HL-60 (cell line): ENCODE data around the gene HPS4.

Experiments
- DNase-seq, 2 experiments: peaks; one replicate each; pipeline ENCODE4 v3.0.0-alpha.2; 2010 to 2020; ENCODE audit warnings: low read depth in 1 of 2, low spot score in 1 of 2
- H3K27ac ChIP-seq: fragments of 250-450 bp; sonication (Bioruptor Pico); replicated peaks from 2 replicates; pipeline ENCODE4 v1.5.1; 2020; ENCODE audit warnings: mild to moderate bottlenecking, moderate library complexity
- H3K27me3 ChIP-seq: fragments of 250-450 bp; sonication (Bioruptor Pico); 2 replicates; pipeline ENCODE4 v1.5.1; 2021; ENCODE audit warnings: mild to moderate bottlenecking, moderate library complexity; ENCODE audit not compliant: insufficient read depth, poor library complexity, severe bottlenecking
- H3K4me3 ChIP-seq: replicated peaks from 2 replicates; pipeline ENCODE4 v1.5.1; 2011; ENCODE audit warnings: mild to moderate bottlenecking, control low read depth, low read length; ENCODE audit not compliant: insufficient read depth
- GABPA ChIP-seq: IDR thresholded peaks from 2 replicates; pipeline ENCODE4 v1.6.1; 2012; ENCODE audit warnings: low read depth
- POLR2AphosphoS5 ChIP-seq: IDR thresholded peaks from 2 replicates; pipeline ENCODE4 v1.6.1; 2012; ENCODE audit warnings: low read depth
- REST ChIP-seq: IDR thresholded peaks from 2 replicates; pipeline ENCODE4 v1.6.1; 2012; ENCODE audit warnings: low read depth; ENCODE audit not compliant: insufficient replicate concordance
- SPI1 ChIP-seq: IDR thresholded peaks from 2 replicates; pipeline ENCODE4 v1.6.1; 2012; ENCODE audit warnings: low read depth, mild to moderate bottlenecking, borderline replicate concordance
- TF ChIP-seq, protein P1 (sequence below): IDR thresholded peaks from one replicate; pipeline ENCODE4 v1.5.1; 2011; ENCODE audit warnings: low read length, control low read depth, inconsistent platforms; ENCODE audit not compliant: insufficient read depth

HPS4 gene

GRCh38 chr22:26482161-26482560, 1.4 kb downstream of the HPS4 start:
- TF ChIP-seq, protein P1, sequence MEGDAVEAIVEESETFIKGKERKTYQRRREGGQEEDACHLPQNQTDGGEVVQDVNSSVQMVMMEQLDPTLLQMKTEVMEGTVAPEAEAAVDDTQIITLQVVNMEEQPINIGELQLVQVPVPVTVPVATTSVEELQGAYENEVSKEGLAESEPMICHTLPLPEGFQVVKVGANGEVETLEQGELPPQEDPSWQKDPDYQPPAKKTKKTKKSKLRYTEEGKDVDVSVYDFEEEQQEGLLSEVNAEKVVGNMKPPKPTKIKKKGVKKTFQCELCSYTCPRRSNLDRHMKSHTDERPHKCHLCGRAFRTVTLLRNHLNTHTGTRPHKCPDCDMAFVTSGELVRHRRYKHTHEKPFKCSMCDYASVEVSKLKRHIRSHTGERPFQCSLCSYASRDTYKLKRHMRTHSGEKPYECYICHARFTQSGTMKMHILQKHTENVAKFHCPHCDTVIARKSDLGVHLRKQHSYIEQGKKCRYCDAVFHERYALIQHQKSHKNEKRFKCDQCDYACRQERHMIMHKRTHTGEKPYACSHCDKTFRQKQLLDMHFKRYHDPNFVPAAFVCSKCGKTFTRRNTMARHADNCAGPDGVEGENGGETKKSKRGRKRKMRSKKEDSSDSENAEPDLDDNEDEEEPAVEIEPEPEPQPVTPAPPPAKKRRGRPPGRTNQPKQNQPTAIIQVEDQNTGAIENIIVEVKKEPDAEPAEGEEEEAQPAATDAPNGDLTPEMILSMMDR, result no peak
- TF ChIP-seq SPI1, result peak; percentile 47; the same call in 1 of the 2 replicates
- peak in 1 of 2 experiments; percentile 16 for DNase-seq
- Histone ChIP-seq H3K27me3 (no peaks in the 10 kb centered on the region), H3K4me3 (no peak overlapping the region; the same call in 1 of the 2 replicates), H3K27ac (peak overlapping the region; percentile 91)

GRCh38 chr22:26481694-26482093, 1.9 kb downstream of the HPS4 start:
- H3K27ac ChIP-seq, result peak overlapping the region; percentile 91

GRCh38 chr22:26481112-26481693, 2.4 kb downstream of the HPS4 start:
- peak overlapping the region; percentile 91 for H3K27ac ChIP-seq
- peak; percentile 17; the same call in 1 of the 2 replicates for TF ChIP-seq SPI1
- TF ChIP-seq GABPA, result no peak
- no peaks in the 10 kb centered on the region for H3K27me3 ChIP-seq
- DNase-seq, result no peak
- peak overlapping the region; percentile 40; the same call in 1 of the 2 replicates for H3K4me3 ChIP-seq

More at GRCh38 chr22:26481694-26482093, 1.9 kb downstream of the HPS4 start:
- DNase-seq, result no peak
- peak; percentile 44; the same call in 1 of the 2 replicates for TF ChIP-seq SPI1
- TF ChIP-seq, protein P1, result no peak
- no peak overlapping the region; the same call in 1 of the 2 replicates for H3K4me3 ChIP-seq
- no peaks in the 10 kb centered on the region for H3K27me3 ChIP-seq

- DNase-seq, result no peak
- Histone ChIP-seq H3K4me3 (peak overlapping the region; percentile 40), H3K27ac (peak overlapping the region; percentile 91), H3K27me3 (no peaks in the 10 kb centered on the region)
- TF ChIP-seq, protein P1, result no peak
- TF ChIP-seq GABPA (no peak), SPI1 (no peak)
Observed at GRCh38 chr22:26480611-26480932, 3.0 kb downstream of the HPS4 start.

DNA sequence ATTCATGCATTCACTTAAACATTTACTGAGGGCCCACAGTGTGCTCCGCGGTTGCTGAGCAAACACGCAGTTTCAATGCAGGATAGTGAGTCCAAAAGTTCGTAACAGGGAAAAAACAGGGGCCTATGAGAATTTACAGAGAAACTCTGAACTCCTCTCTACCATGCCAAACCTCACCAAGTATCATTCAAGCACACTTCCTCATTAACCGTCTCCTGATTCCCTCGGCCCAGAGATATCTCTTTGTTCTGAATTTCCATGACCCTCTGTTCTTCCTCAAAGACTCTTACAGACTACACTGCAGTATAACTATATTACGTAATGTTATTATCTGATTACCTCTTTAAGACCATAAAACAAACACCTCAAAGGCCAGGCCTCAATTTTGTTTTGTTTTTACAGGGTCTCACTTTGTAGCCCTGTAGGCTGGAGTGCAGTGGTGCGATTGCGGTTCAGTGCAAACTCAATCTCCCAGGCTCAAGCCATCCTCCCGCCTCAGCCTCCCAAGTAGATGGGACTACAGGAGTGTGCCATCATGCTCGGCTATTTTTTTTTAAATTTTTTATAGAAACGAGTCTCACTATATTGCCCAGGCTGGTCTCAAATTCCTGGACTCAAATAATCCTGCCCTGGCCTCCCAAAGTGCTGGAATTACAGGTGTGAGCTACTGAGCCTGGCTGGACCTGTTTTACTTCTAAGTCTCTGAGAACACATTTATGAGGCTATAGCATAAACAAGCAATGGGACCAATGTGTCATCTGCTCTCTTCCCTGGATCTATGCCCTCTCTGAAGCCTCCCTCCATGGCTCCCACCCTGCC, 3.6 kb downstream of the HPS4 start:
- H3K4me3 ChIP-seq, result peak overlapping the region; percentile 40
- DNase-seq, result peak in 1 of 2 experiments; percentile 48
- peak overlapping the region; percentile 91 for H3K27ac ChIP-seq
- H3K27me3 ChIP-seq, result no peaks in the 10 kb centered on the region
- TF ChIP-seq SPI1 (peak; percentile 93), POLR2AphosphoS5 (0 out of 2 replicates have a peak, but pooled peaks have one; percentile 4), REST (no peak), GABPA (no peak)
- TF ChIP-seq, protein P1, result no peak
